K562 (cell line): ENCODE results near the gene NKIRAS2. TPM values are rescaled to one million over a fixed set of nuclear protein-coding genes. Genes with fewer than 3 reads are reported as not detected.

Source experiments
- BCL6 ChIP-seq: fragments of 250-450 bp; sonication (Bioruptor Pico); IDR thresholded peaks from 2 replicates; pipeline ENCODE4 v1.4.0; 2020
- CCNT2 ChIP-seq: IDR thresholded peaks from 2 replicates; pipeline ENCODE4 v1.6.1; 2011; ENCODE audit warnings: borderline replicate concordance, low read depth, mild to moderate bottlenecking, moderate library complexity, mixed read lengths, low read length; ENCODE audit not compliant: insufficient read length; ENCODE audit errors: extremely low read depth
- CTCF ChIP-seq, 3 experiments: IDR thresholded peaks in 2 of 3; conservative IDR thresholded peaks in 1 of 3; 2 replicates each; pipeline ENCODE4 v1.5.1; 2011 to 2012; ENCODE audit warnings: low read length in 3 of 3, mild to moderate bottlenecking in 3 of 3, control low read depth in 2 of 3, improper control_type of control experiment in 1 of 3, inconsistent platforms in 1 of 3, low read depth in 1 of 3, mixed read lengths in 1 of 3, moderate library complexity in 1 of 3; ENCODE audit not compliant: insufficient read depth in 2 of 3
- DEAF1 ChIP-seq: fragments of 450-650 bp; formaldehyde crosslinking; IDR thresholded peaks from 2 replicates; pipeline ENCODE4 v1.4.0; 2020; ENCODE audit warnings: mild to moderate bottlenecking, moderate library complexity
- ETV1 ChIP-seq: fragments of 450-650 bp; conservative IDR thresholded peaks from 2 replicates; pipeline ENCODE4 v1.6.1; 2016; ENCODE audit warnings: missing genetic modification characterization, control low read depth, low read depth, missing compliant biosample characterization
- GABPB2 ChIP-seq: fragments of 250-450 bp; sonication (Bioruptor Pico); conservative IDR thresholded peaks from 2 replicates; pipeline ENCODE4 v1.5.1; 2021; ENCODE audit warnings: mild to moderate bottlenecking
- GTF2E2 ChIP-seq: fragments of 200-800 bp; sonication (Bioruptor generic); IDR thresholded peaks from 2 replicates; pipeline ENCODE4 v1.6.1; 2016; ENCODE audit warnings: missing genetic modification characterization, missing compliant biosample characterization
- HSF4 ChIP-seq: fragments of 250-450 bp; sonication (Bioruptor Pico); IDR thresholded peaks from 2 replicates; pipeline ENCODE4 v2.1.2; 2022; ENCODE audit warnings: mild to moderate bottlenecking, moderate library complexity, borderline replicate concordance
- JUN ChIP-seq, 2 experiments: sonication (generic) in 1 of 2; formaldehyde crosslinking in 1 of 2; IDR thresholded peaks; 2 replicates each; pipeline versions ENCODE4 v1.6.1 to v1.8.0; 2012 to 2022; ENCODE audit warnings: borderline replicate concordance in 2 of 2, mild to moderate bottlenecking in 2 of 2, improper control_type of control experiment in 1 of 2, low read depth in 1 of 2, low read length in 1 of 2, missing genetic modification reagents in 1 of 2
- MLLT1 ChIP-seq, 2 experiments: fragments of 450-650 bp; IDR thresholded peaks; 2 replicates each; pipeline ENCODE4 v1.6.1; 2016
- SAP30 ChIP-seq: fragments of 200-600 bp; sonication (generic); IDR thresholded peaks from 2 replicates; pipeline ENCODE4 v1.6.1; 2012; ENCODE audit warnings: borderline replicate concordance, low read depth, mild to moderate bottlenecking, moderate library complexity, low read length, control low read depth, inconsistent platforms; ENCODE audit not compliant: insufficient read depth, poor library complexity, severe bottlenecking
- SP2 ChIP-seq: IDR thresholded peaks from 2 replicates; pipeline ENCODE4 v1.6.1; 2011; ENCODE audit warnings: mild to moderate bottlenecking, low read depth, low read length, moderate library complexity; ENCODE audit not compliant: poor library complexity, severe bottlenecking; ENCODE audit errors: extremely low read depth
- SPI1 ChIP-seq: IDR thresholded peaks from 2 replicates; pipeline ENCODE4 v1.6.1; 2011; ENCODE audit warnings: low read depth, low read length, control low read depth, borderline replicate concordance
- TAF9B ChIP-seq: fragments of 450-650 bp; IDR thresholded peaks from 2 replicates; pipeline ENCODE4 v1.6.1; 2018; ENCODE audit warnings: mild to moderate bottlenecking; ENCODE audit not compliant: partially characterized antibody
- TCF7 ChIP-seq: sonication (generic); IDR thresholded peaks from 2 replicates; pipeline ENCODE4 v1.6.1; 2016; ENCODE audit warnings: antibody characterized with exemption, borderline replicate concordance
- TCFL5 ChIP-seq: fragments of 250-450 bp; sonication (Bioruptor Pico); conservative IDR thresholded peaks from 2 replicates; pipeline ENCODE4 v1.6.1; 2021; ENCODE audit warnings: mild to moderate bottlenecking, moderate library complexity, matching md5 sums
- YY1 ChIP-seq, 3 experiments: IDR thresholded peaks; 2 replicates each; pipeline ENCODE4 v1.6.1; 2011; ENCODE audit warnings: low read length in 2 of 3, mild to moderate bottlenecking in 2 of 3, moderate library complexity in 2 of 3, borderline replicate concordance in 1 of 3, control low read depth in 1 of 3, low read depth in 1 of 3; ENCODE audit not compliant: insufficient read depth in 3 of 3, insufficient replicate concordance in 2 of 3, control insufficient read depth in 1 of 3, insufficient read length in 1 of 3; ENCODE audit errors: extremely low read depth in 1 of 3
- ZNF197 ChIP-seq: fragments of 200-800 bp; sonication (Bioruptor generic); IDR thresholded peaks from 2 replicates; pipeline ENCODE4 v1.6.1; 2016; ENCODE audit warnings: low read depth, missing genetic modification characterization, missing compliant biosample characterization
- ZNF24 ChIP-seq: fragments of 450-650 bp; IDR thresholded peaks from 2 replicates; pipeline ENCODE4 v1.6.1; 2016
- ZNF830 ChIP-seq: fragments of 250-450 bp; sonication (Bioruptor Pico); IDR thresholded peaks from 2 replicates; pipeline ENCODE4 v1.5.0; 2021; ENCODE audit warnings: mild to moderate bottlenecking
- polyA plus RNA-seq, 8 experiments: library from polyadenylated mRNA; depleted of rRNA in 4 of 8; stranded (reverse) in 5 of 8; unstranded in 3 of 8; fragments of >200 nt; fragmentation: Nextera tagmentation in 2 of 8; fragmentation: Illumina TruSeq in 1 of 8; extraction: Ambion mirVana in 2 of 8; extraction: Trizol in 1 of 8; gene quantifications; 2 replicates each; pipeline versions ENCODE4 v1.2.1 to v1.2.3, GENCODE V29; 2011 to 2014; ENCODE audit warnings: inconsistent platforms in 1 of 8, missing spikeins in 1 of 8
- total RNA-seq, 7 experiments: library from RNA; depleted of rRNA in 6 of 7; stranded (reverse); fragments of >200 nt in 6 of 7; fragmentation: Illumina TruSeq in 2 of 7; extraction: Trizol in 2 of 7; gene quantifications; 2 replicates each; pipeline versions ENCODE4 v1.2.1 to v1.2.3, GENCODE V29; 2011 to 2021; ENCODE audit warnings: low replicate concordance in 1 of 7

Gene NKIRAS2
- total and polyA plus RNA-seq, 9 of the 15 experiments (the other 6 are each of a cell fraction or from before 2014, with no cell fraction given) = 10.1 to 65.5 (median 29.8) TPM

GRCh38 chr17:42016941-42017865 is 2.7 kb upstream of the NKIRAS2 start, which contains the start of gene DNAJC7 (continued):
- TF ChIP-seq CCNT2 (peak; percentile 85), ZNF197 (CRISPR knock-in tag) (peak; percentile 74; the same call in 1 of the 2 replicates), BCL6 (no peak), MLLT1 (IDR thresholded peaks at IDR 0.05) (peak; percentile 11 to 74; a peak in 2 of 4 replicates), TAF9B (peak; percentile 98), YY1 (IDR thresholded peaks at IDR 0.05; ENCODE audit: borderline replicate concordance in 1 of 3, control insufficient read depth in 1 of 3, extremely low read depth in 1 of 3, insufficient read depth in 3 of 3, insufficient read length in 1 of 3, insufficient replicate concordance in 2 of 3, low read depth in 1 of 3, low read length in 2 of 3) (peak; percentile 96 to 99 (median 99)), ZNF24 (no peak), GTF2E2 (no peak; the same call in 1 of the 2 replicates), ETV1 (tag) (peak; percentile 93), SP2 (peak; percentile 98), TCF7 (no peak), SPI1 (0 out of 2 replicates have a peak, but pooled peaks have one; percentile 11), SAP30 (peak; percentile 64), GABPB2 (CRISPR knock-in tag) (no peak), HSF4 (CRISPR knock-in tag) (no peak), ZNF830 (no peak), CTCF (IDR thresholded peaks at IDR 0.05 in 2 of 3, conservative IDR thresholded peaks at IDR 0.05 in 1 of 3; ENCODE audit: insufficient read depth in 2 of 3, low read depth in 1 of 3, low read length in 3 of 3) (no peak), TCFL5 (no peak), JUN (IDR thresholded peaks at IDR 0.05; ENCODE audit: borderline replicate concordance, low read depth, low read length) (0 out of 2 replicates have a peak, but pooled peaks have one; percentile 36), JUN (CRISPR knock-in tag; IDR thresholded peaks at IDR 0.05; ENCODE audit: borderline replicate concordance) (no peak), DEAF1 (CRISPR knock-in tag) (no peak)
